Activated gamma-delta T cell (primary cell): ENCODE measurements around the gene RAB34.
"Not testable (repeated sequence)": the region's sequence is repeated elsewhere in the genome, so short reads cannot be mapped to it uniquely, and the experiment has no call there.

Experiments used
- DNase-seq: peaks from one replicate; lab custom pipeline; 2025; lab: John Stamatoyannopoulos, UW

The RAB34 gene

GRCh38 chr17:28745786-28746411 lies 28.2 kb upstream of the RAB34 start:
- DNase-seq: no peak

DNA sequence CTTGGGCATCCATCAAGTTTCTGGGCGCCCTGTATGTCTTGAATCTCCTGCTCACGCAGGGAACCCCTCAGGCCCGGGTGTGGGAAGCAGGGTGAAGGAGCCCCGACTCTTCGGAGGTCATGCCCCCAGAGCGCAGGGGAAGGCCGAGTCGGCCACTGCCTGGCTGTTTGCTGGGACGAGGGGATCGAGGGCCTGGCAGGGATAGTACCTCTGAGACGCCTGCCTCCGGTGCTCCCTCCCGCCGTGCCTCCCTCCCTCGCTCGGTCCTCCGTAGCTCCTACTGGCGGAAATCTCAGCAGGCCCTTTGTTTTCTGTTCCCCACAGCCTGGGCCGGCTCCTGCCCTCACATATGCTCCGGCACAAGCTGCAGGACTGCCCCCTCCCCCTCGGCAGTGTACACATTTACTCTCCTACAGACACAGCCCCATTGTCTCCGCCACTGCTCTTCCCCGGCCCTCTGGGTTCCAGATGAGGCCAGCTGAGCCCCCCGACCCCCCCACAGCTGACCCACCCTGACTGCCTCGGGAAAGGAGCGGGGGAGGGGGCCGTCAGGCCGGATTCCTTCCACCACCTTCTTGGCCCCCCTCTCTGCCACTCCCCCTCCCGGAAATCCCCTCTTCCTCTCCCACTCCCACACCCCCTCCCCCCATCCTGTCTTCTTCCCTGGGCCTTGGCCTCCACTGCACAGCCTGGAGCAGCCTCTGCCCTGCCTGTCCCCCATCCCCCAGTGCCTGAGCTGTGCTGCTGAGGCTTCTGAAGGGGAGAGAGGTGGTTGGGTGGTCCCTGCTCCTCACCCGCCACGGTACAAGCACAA lies 27.5 kb upstream of the RAB34 start:
- DNase-seq: no peak

DNA sequence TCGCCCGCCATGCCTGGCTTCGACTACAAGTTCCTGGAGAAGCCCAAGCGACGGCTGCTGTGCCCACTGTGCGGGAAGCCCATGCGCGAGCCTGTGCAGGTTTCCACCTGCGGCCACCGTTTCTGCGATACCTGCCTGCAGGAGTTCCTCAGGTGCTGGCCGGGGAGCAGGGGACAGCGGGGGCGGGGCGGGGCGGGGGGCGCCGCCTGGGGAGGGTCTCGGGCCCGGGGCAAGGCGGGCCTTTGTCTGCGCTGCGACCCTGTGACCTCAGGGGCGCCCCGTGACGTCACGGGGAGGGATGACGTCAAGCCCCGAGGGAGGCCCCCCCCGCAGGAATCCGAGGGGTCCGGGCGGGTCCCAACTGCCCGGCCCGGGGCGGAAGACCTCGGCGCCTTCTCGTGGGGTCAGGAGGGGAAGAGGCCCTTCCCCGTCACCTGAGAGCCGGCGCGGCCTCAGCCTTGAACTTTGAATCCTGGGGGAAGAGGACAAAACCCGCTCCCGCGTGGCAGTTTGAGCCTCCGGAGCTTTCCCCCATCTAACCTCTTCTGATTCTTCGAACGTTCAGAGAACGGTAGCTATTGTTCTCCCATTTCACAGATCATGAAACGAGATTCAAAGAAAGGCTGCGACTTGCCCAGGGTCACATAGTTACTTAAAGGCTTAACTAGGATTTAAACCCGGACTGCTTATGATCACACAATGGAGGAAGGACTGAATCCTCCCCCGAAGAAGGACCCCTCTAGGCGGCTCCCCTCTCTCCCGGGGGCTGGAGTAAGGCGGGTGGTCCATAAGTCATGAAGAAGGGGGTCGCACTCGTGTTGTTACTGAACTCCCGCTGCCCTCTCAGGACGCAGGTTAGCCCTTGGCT lies 26.7 kb upstream of the RAB34 start:
- DNase-seq: peak; percentile 42

- peak; percentile 60 for DNase-seq
Measured at GRCh38 chr17:28743243-28744103, 25.8 kb upstream of the RAB34 start, which contains the start of gene TRAF4. TRAF4 (plus strand) TSS chr17:28744011; CDS start chr17:28744113, 102 bp downstream.

DNA sequence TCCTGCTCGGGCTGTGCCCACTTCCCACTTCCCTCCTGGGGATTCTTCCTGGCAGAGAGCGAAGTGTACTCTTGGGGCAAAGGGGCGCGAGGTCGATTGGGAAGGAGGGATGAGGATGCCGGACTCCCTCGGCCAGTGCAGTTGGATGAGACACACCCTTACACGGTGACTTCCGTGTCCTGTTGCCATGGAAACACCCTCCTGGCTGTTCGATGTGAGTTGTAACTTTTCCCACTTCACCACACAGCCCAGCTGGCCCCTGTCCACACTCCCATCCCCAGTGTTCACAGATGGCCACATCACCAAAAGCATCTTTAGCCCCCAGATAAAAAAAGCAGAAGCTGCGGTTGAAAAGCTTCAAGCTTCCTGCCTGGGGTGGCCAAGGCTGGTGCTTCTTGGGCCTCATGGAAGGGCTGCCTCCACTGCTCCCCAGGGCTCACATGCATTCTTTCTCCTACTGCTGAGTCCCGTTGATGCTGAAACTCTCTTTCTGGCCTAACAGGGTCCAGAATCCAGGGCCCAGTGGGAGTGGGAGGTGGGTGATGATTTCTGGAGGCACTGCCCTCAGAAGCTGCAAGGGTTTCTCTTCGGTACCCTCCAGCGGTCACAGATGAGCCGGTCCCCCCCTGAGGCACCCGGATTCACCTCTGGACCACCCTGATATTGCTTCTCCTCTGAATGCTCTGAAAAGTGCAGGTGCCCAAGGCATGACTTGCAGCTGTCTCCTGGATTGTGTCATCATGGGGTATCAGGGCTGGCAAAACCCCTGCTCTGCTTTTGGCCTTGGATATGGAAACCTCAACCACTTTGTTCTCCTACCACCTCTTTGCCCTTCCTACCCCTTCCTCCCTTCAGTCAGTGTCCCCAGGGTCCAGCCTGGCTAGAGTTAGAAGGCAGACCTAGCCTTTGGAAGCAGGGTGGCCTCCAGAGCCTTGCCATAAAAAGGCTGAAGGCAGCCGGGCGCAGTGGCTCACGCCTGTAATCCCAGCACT lies 24.0 kb upstream of the RAB34 start:
- DNase-seq: no peak

- no peak for DNase-seq
Measured at GRCh38 chr17:28740406-28741357, 23.0 kb upstream of the RAB34 start.

- DNase-seq: no peak
Measured at GRCh38 chr17:28738680-28739384, 21.2 kb upstream of the RAB34 start.

- no peak for DNase-seq
Measured at GRCh38 chr17:28737770-28738679, 20.4 kb upstream of the RAB34 start.

DNA sequence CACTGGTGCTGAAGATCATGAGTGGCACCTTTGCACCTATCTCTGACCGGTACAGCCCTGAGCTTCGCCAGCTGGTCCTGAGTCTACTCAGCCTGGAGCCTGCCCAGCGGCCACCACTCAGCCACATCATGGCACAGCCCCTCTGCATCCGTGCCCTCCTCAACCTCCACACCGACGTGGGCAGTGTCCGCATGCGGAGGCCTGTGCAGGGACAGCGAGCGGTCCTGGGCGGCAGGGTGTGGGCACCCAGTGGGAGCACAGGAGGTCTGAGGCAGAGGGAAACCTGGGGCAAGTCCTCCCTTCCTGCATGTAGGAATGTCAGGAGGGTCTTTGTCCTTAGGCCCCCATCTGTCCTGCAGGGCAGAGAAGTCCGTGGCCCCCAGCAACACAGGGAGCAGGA lies 19.6 kb upstream of the RAB34 start:
- DNase-seq: no peak

GRCh38 chr17:28735913-28736769 lies 18.5 kb upstream of the RAB34 start:
- DNase-seq: not testable (repeated sequence)

DNA sequence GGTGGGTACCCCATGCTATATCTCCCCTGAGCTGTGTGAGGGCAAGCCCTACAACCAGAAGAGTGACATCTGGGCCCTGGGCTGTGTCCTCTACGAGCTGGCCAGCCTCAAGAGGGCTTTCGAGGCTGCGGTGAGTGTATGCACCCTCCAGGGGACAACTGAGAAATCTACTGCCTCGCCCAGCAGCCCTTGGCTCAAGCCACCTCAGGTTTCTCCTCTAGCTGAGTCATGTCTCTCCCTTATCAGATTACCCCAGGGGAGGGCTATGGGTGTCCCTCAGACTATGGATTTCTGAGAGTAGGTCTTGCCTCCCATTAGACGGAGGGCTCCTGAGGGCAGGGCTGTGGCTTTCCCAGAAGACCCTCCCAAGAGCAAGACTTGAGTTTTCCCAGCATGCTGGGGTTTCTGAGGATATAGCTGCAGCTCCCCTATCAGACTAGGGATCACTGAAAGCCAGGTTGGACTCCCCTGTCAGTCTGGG lies 17.6 kb upstream of the RAB34 start:
- DNase-seq: no peak

DNA sequence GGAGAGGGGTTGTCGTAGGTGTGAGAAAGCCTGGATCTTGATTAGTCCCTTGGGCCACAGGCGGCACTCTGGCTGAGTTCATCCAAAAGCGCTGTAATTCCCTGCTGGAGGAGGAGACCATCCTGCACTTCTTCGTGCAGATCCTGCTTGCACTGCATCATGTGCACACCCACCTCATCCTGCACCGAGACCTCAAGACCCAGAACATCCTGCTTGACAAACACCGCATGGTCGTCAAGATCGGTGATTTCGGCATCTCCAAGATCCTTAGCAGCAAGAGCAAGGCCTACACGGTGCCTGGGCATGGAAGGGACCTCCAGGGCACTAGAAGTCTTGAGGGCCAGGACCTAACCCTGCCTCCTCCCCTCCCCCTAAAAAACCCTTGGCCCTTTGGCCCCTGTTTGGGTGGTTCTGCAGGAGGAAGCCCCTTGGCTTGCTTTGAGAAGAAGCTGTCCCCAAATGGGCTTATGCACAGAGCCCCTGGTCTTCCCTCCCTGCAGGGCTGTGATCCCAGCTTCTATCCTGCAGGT lies 17.1 kb upstream of the RAB34 start:
- no peak for DNase-seq

DNA sequence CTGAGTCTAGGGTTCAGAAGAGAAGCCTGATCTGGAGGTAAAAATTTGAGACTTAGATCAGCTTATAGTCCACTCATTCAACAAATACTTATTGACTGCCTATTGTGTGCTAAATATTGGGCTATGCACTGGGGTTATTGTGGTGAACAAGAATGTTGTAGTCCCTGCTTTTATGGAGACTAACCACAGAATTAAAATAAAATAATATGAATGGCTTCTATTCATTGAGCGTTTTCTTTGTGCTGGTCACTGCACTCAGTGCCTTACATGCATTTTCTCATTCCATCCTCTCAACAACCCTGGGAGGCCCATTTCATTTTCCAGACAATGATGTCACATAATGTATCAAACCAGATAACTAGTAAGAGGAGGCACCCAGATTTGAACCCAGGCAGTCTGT lies 15.7 kb upstream of the RAB34 start:
- no peak for DNase-seq

GRCh38 chr17:28729950-28730330 lies 12.3 kb upstream of the RAB34 start:
- no peak for DNase-seq

- DNase-seq: peak; percentile 82
Measured at GRCh38 chr17:28728364-28729200, 10.9 kb upstream of the RAB34 start, which contains the start of gene NEK8. NEK8 (plus strand) TSS chr17:28728788; CDS start chr17:28728814, 26 bp downstream.
